Karpas-422 (cell line): Measurements from ENCODE around the gene TBX10. TPM values are rescaled to one million over a fixed set of nuclear protein-coding genes. Genes with fewer than 3 reads are reported as not detected.
A peak's percentile ranks its signal among the peaks of the same experiment; 100 is the strongest.

Experiments
- DNase-seq: peaks from one replicate; pipeline ENCODE4 v3.0.0-alpha.2; 2015
- H2AFZ ChIP-seq: fragments of 200-600 bp; sonication (generic); 2 replicates; pipeline ENCODE4 v1.6.1; 2014; ENCODE audit warnings: antibody characterized with exemption, low read length, mixed read lengths
- H3K27ac ChIP-seq: fragments of 200-600 bp; sonication (generic); 2 replicates; pipeline ENCODE4 v1.5.1; 2014; ENCODE audit warnings: mild to moderate bottlenecking, low read length, moderate library complexity
- H3K27me3 ChIP-seq: fragments of 200-600 bp; sonication (generic); 2 replicates; pipeline ENCODE4 v1.6.1; 2014; ENCODE audit warnings: low read length, mixed read lengths
- H3K36me3 ChIP-seq: fragments of 200-600 bp; sonication (generic); 2 replicates; pipeline ENCODE4 v1.6.1; 2014; ENCODE audit warnings: low read length, mixed read lengths; ENCODE audit not compliant: insufficient read depth
- H3K4me1 ChIP-seq: fragments of 200-600 bp; sonication (generic); 2 replicates; pipeline ENCODE4 v1.6.1; 2014; ENCODE audit warnings: mild to moderate bottlenecking, low read length, mixed read lengths
- H3K4me2 ChIP-seq: fragments of 200-600 bp; sonication (generic); 2 replicates; pipeline ENCODE4 v1.6.1; 2014; ENCODE audit warnings: low read length, low read depth, mild to moderate bottlenecking; ENCODE audit not compliant: poor library complexity, severe bottlenecking
- H3K4me3 ChIP-seq: fragments of 200-600 bp; sonication (generic); 2 replicates; pipeline ENCODE4 v1.5.1; 2014; ENCODE audit warnings: mild to moderate bottlenecking, antibody characterized with exemption, low read length, mixed read lengths
- H3K79me2 ChIP-seq: fragments of 200-600 bp; sonication (generic); 2 replicates; pipeline ENCODE4 v1.6.1; 2014; ENCODE audit warnings: mild to moderate bottlenecking, low read length, mixed read lengths
- H3K9ac ChIP-seq: fragments of 200-600 bp; sonication (generic); 2 replicates; pipeline ENCODE4 v1.6.0; 2014; ENCODE audit warnings: low read length
- H3K9me2 ChIP-seq: fragments of 200-600 bp; sonication (generic), shearing (Covaris generic); replicated peaks from 2 replicates; pipeline ENCODE4 v1.6.0; 2014; ENCODE audit warnings: mild to moderate bottlenecking, low read length, moderate library complexity; ENCODE audit not compliant: insufficient read depth
- H3K9me3 ChIP-seq: fragments of 300-700, 200-600 bp; sonication (generic); 2 replicates; pipeline ENCODE4 v1.6.1; 2014; ENCODE audit warnings: low read length, mixed read lengths
- H4K20me1 ChIP-seq: fragments of 200-600 bp; sonication (generic); 2 replicates; pipeline ENCODE4 v1.6.1; 2014; ENCODE audit warnings: mild to moderate bottlenecking, antibody characterized with exemption, low read length, low read depth; ENCODE audit not compliant: insufficient read depth
- total RNA-seq: library from RNA; depleted of rRNA; stranded (reverse); fragments of >200 nt; shearing (Covaris generic); gene quantifications from 2 replicates; pipeline ENCODE4 v1.2.3, GENCODE V29; 2014; ENCODE audit warnings: low replicate concordance

Gene TBX10
- total RNA-seq, 1 experiment from 2014 or later: not detected

- Histone ChIP-seq H3K27me3 (no peaks in the 10 kb centered on the region), H3K4me2 (peak overlapping the region; percentile 70), H3K9ac (peak overlapping the region; percentile 75), H3K79me2 (no peaks in the 10 kb centered on the region), H2AFZ (no peak overlapping the region; the same call in 1 of the 2 replicates), H3K36me3 (no peaks in the 10 kb centered on the region), H3K9me2 (no peaks in the 10 kb centered on the region), H3K4me1 (peaks cover 23% of the 10 kb centered on the region), H3K4me3 (peak overlapping the region; percentile 61), H3K27ac (peak overlapping the region; percentile 91), H3K9me3 (no peaks in the 10 kb centered on the region), H4K20me1 (no peaks in the 10 kb centered on the region)
- DNase-seq: peak; percentile 89
These were observed 24.5 kb downstream of the TBX10 start for GRCh38 chr11:67614730-67615714.

GRCh38 chr11:67613960-67614715 lies 25.4 kb downstream of the TBX10 start:
- no peaks in the 10 kb centered on the region for H3K27me3 ChIP-seq
- H3K4me1 ChIP-seq: peaks cover 23% of the 10 kb centered on the region
- no peaks in the 10 kb centered on the region for H4K20me1 ChIP-seq
- peak overlapping the region; percentile 61; the same call in 1 of the 2 replicates for H2AFZ ChIP-seq
- DNase-seq: peak; percentile 95
- no peaks in the 10 kb centered on the region for H3K79me2 ChIP-seq
- no peaks in the 10 kb centered on the region for H3K9me2 ChIP-seq
- peak overlapping the region; percentile 61 for H3K4me3 ChIP-seq
- H3K27ac ChIP-seq: peak overlapping the region; percentile 91
- no peaks in the 10 kb centered on the region for H3K9me3 ChIP-seq
- peak overlapping the region; percentile 70 for H3K4me2 ChIP-seq
- no peaks in the 10 kb centered on the region; the same call in 1 of the 2 replicates for H3K36me3 ChIP-seq
- H3K9ac ChIP-seq: peak overlapping the region; percentile 75

- no peaks in the 10 kb centered on the region for H3K27me3 ChIP-seq
- H3K9me3 ChIP-seq: no peaks in the 10 kb centered on the region
- H3K4me1 ChIP-seq: peaks cover 24% of the 10 kb centered on the region
- peak overlapping the region; percentile 61 for H3K4me3 ChIP-seq
- peaks cover under 1% of the 10 kb centered on the region; the same call in 1 of the 2 replicates for H4K20me1 ChIP-seq
- H3K36me3 ChIP-seq: no peaks in the 10 kb centered on the region; the same call in 1 of the 2 replicates
- peak overlapping the region; percentile 75 for H3K9ac ChIP-seq
- DNase-seq: no peak
- peaks cover under 1% of the 10 kb centered on the region for H3K79me2 ChIP-seq
- peak overlapping the region; percentile 91 for H3K27ac ChIP-seq
- H3K4me2 ChIP-seq: peak overlapping the region; percentile 70
- H2AFZ ChIP-seq: no peak overlapping the region
- no peaks in the 10 kb centered on the region for H3K9me2 ChIP-seq
These were observed 26.1 kb downstream of the TBX10 start for GRCh38 chr11:67613313-67613959.

- Histone ChIP-seq H3K9me2 (no peaks in the 10 kb centered on the region), H3K4me2 (no peak overlapping the region), H3K27me3 (no peaks in the 10 kb centered on the region), H3K4me3 (no peak overlapping the region), H4K20me1 (peaks cover 3% of the 10 kb centered on the region; the same call in 1 of the 2 replicates), H3K79me2 (peaks cover 8% of the 10 kb centered on the region), H3K4me1 (peaks cover 31% of the 10 kb centered on the region), H2AFZ (no peak overlapping the region), H3K27ac (no peak overlapping the region), H3K9me3 (no peaks in the 10 kb centered on the region), H3K36me3 (no peaks in the 10 kb centered on the region; the same call in 1 of the 2 replicates), H3K9ac (no peak overlapping the region)
- DNase-seq: no peak
These were observed 26.8 kb downstream of the TBX10 start for GRCh38 chr11:67612751-67613150.

- no peak overlapping the region for H2AFZ ChIP-seq
- H3K27ac ChIP-seq: no peak overlapping the region
- peaks cover 16% of the 10 kb centered on the region for H3K79me2 ChIP-seq
- peaks cover 36% of the 10 kb centered on the region for H3K4me1 ChIP-seq
- no peaks in the 10 kb centered on the region for H3K9me2 ChIP-seq
- H3K9me3 ChIP-seq: no peaks in the 10 kb centered on the region
- H3K9ac ChIP-seq: no peak overlapping the region
- H3K36me3 ChIP-seq: no peaks in the 10 kb centered on the region; the same call in 1 of the 2 replicates
- H3K4me3 ChIP-seq: no peak overlapping the region
- no peaks in the 10 kb centered on the region for H3K27me3 ChIP-seq
- H4K20me1 ChIP-seq: peaks cover 3% of the 10 kb centered on the region; the same call in 1 of the 2 replicates
- no peak for DNase-seq
- no peak overlapping the region for H3K4me2 ChIP-seq
These were observed 27.6 kb downstream of the TBX10 start for GRCh38 chr11:67611704-67612587.

- Histone ChIP-seq H2AFZ (no peak overlapping the region), H4K20me1 (peaks cover 3% of the 10 kb centered on the region; the same call in 1 of the 2 replicates), H3K9me3 (no peaks in the 10 kb centered on the region), H3K4me2 (no peak overlapping the region), H3K4me1 (peaks cover 39% of the 10 kb centered on the region), H3K79me2 (peaks cover 18% of the 10 kb centered on the region), H3K9me2 (no peaks in the 10 kb centered on the region), H3K36me3 (no peaks in the 10 kb centered on the region; the same call in 1 of the 2 replicates), H3K9ac (no peak overlapping the region), H3K4me3 (no peak overlapping the region), H3K27ac (no peak overlapping the region), H3K27me3 (no peaks in the 10 kb centered on the region)
- DNase-seq: no peak
These were observed 28.4 kb downstream of the TBX10 start for GRCh38 chr11:67611165-67611564.

- DNase-seq: no peak
- Histone ChIP-seq H4K20me1 (peaks cover 3% of the 10 kb centered on the region; the same call in 1 of the 2 replicates), H3K4me2 (no peak overlapping the region), H3K4me1 (peaks cover 44% of the 10 kb centered on the region), H3K79me2 (peaks cover 18% of the 10 kb centered on the region), H3K4me3 (no peak overlapping the region), H3K36me3 (no peaks in the 10 kb centered on the region; the same call in 1 of the 2 replicates), H3K9ac (no peak overlapping the region), H3K9me2 (no peaks in the 10 kb centered on the region), H2AFZ (no peak overlapping the region), H3K9me3 (no peaks in the 10 kb centered on the region), H3K27ac (no peak overlapping the region), H3K27me3 (no peaks in the 10 kb centered on the region)
These were observed 29.2 kb downstream of the TBX10 start for GRCh38 chr11:67610302-67610868.
